Measurements from ENCODE around the gene LRRC27.

DNA sequence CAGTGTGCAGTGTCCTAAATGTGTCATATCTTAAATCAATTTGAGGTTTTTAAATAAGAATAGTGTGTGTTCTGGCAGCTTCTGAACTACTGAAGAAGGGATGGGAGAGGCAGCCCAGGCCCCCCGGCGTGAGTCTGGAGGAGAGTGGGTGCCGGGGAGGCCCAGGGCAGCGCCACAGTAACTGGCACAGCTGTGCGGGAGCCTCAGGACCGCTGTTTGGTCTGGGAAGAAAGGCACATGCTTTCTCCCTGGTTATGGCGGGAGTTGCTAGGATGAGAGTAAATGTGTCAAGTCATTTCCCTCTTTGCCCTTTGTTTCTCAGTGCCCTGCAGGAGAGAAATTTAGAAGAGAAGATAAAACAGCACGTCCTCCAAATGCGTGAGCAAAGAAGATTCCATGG, 33.1 kb downstream of the LRRC27 start:
- TF ChIP-seq, protein P1, sequence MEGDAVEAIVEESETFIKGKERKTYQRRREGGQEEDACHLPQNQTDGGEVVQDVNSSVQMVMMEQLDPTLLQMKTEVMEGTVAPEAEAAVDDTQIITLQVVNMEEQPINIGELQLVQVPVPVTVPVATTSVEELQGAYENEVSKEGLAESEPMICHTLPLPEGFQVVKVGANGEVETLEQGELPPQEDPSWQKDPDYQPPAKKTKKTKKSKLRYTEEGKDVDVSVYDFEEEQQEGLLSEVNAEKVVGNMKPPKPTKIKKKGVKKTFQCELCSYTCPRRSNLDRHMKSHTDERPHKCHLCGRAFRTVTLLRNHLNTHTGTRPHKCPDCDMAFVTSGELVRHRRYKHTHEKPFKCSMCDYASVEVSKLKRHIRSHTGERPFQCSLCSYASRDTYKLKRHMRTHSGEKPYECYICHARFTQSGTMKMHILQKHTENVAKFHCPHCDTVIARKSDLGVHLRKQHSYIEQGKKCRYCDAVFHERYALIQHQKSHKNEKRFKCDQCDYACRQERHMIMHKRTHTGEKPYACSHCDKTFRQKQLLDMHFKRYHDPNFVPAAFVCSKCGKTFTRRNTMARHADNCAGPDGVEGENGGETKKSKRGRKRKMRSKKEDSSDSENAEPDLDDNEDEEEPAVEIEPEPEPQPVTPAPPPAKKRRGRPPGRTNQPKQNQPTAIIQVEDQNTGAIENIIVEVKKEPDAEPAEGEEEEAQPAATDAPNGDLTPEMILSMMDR (IDR thresholded peaks at IDR 0.05): no peak
- no peak for TF ChIP-seq POLR2A (IDR thresholded peaks at IDR 0.05)
- TF ChIP-seq EP300 (IDR thresholded peaks at IDR 0.05): no peak
